Measurements from ENCODE around the gene ADAMTSL4.
"Not testable (repeated sequence)": the region's sequence is repeated elsewhere in the genome, so short reads cannot be mapped to it uniquely, and the experiment has no call there.

ADAMTSL4 gene

DNA sequence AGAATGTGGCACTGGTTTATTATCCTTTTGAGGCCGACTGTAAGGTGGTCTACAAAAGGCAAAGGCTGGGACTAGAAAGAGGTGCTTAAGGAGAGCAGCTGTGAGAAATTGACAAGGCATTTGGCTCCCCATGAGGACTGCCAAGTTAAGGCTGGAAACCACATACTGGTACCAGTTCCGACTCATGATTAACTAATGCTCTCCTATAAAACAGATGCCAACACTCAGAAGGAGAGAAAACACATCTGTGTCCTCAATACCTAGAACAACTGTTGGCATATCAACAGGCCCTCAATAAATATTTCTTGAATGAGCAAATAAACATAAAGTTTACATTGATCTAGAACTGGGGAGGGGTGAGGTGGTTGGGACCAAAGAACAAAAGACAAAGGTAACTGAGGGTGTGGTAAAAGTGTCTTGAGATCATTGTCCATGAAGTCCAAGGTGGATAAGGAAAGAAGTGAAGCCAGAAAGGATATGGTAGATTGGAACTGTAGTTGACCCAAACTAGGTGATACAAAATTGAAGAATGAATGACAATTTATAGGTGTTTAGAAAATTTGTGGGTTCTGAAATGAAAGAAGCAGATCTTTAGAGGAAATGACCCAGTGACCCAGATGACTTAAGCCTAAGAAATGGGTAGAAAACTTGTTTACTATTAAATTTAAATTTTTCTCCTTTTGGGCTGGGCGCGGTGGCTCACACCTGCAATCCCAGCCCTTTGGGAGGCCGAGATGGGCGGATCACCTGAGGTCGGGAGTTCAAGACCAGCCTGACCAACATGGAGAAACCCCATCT lies 47.1 kb downstream of the ADAMTSL4 start:
- TF ChIP-seq, protein P1, sequence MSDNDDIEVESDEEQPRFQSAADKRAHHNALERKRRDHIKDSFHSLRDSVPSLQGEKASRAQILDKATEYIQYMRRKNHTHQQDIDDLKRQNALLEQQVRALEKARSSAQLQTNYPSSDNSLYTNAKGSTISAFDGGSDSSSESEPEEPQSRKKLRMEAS (IDR thresholded peaks at IDR 0.05; ENCODE audit: low read depth, low read length) = no peak
- TF ChIP-seq, protein P2, sequence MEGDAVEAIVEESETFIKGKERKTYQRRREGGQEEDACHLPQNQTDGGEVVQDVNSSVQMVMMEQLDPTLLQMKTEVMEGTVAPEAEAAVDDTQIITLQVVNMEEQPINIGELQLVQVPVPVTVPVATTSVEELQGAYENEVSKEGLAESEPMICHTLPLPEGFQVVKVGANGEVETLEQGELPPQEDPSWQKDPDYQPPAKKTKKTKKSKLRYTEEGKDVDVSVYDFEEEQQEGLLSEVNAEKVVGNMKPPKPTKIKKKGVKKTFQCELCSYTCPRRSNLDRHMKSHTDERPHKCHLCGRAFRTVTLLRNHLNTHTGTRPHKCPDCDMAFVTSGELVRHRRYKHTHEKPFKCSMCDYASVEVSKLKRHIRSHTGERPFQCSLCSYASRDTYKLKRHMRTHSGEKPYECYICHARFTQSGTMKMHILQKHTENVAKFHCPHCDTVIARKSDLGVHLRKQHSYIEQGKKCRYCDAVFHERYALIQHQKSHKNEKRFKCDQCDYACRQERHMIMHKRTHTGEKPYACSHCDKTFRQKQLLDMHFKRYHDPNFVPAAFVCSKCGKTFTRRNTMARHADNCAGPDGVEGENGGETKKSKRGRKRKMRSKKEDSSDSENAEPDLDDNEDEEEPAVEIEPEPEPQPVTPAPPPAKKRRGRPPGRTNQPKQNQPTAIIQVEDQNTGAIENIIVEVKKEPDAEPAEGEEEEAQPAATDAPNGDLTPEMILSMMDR (IDR thresholded peaks at IDR 0.05; ENCODE audit: low read depth, low read length) = no peak
- no peak for TF ChIP-seq POLR2A (IDR thresholded peaks at IDR 0.05; ENCODE audit: extremely low read depth, insufficient read length)
- no peak for TF ChIP-seq MYC (IDR thresholded peaks at IDR 0.05; ENCODE audit: low read depth, low read length)
- DNase-seq (ENCODE audit: low read depth) = no peak
- H3K4me3 ChIP-seq (ENCODE audit: low read depth, low read length) = no peak overlapping the region

DNA sequence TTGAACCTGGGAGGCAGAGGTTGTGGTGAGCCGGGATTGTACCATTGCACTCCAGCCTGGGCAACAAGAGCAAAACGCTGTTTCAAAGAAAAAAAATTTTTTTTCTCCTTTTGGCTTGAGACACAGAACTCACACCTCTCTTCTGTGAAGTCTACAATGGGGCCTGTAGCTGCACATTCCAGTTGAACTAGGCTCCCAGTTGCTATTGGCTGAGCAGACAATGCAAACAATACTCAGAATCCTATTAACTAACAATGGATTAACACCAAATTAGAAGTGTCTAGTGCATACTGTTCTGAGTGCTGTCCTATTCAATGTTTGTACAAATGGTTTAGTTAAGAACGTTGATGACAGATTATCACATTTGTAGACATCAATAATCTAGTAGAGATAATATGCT lies 47.8 kb downstream of the ADAMTSL4 start:
- TF ChIP-seq MYC (IDR thresholded peaks at IDR 0.05; ENCODE audit: low read depth, low read length) (no peak), POLR2A (IDR thresholded peaks at IDR 0.05; ENCODE audit: extremely low read depth, insufficient read length) (no peak)
- TF ChIP-seq, protein P2 (IDR thresholded peaks at IDR 0.05; ENCODE audit: low read depth, low read length) = no peak
- TF ChIP-seq, protein P1 (IDR thresholded peaks at IDR 0.05; ENCODE audit: low read depth, low read length) = no peak
- no peak for DNase-seq (ENCODE audit: low read depth)
- no peak overlapping the region for H3K4me3 ChIP-seq (ENCODE audit: low read depth, low read length)

DNA sequence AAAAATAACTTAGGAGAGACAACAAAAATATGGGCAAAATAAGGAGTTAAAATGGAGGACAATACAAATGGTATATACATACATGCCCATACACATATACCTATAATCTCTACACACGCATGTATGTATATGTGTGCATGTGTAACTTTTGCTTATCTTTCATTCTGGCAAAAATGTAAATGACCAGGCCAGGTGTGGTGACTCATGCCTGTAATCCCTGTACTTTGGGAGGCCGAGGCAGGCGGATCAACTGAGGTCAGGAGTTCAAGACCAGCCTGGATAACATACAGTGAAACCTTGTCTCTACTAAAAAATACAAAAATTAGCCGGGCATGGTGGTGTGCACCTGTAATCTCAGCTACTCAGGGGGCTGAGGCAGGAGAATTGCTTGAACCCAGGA lies 49.1 kb downstream of the ADAMTSL4 start:
- not testable (repeated sequence) for H3K4me3 ChIP-seq (ENCODE audit: low read depth, low read length); DNase-seq (ENCODE audit: low read depth)

DNA sequence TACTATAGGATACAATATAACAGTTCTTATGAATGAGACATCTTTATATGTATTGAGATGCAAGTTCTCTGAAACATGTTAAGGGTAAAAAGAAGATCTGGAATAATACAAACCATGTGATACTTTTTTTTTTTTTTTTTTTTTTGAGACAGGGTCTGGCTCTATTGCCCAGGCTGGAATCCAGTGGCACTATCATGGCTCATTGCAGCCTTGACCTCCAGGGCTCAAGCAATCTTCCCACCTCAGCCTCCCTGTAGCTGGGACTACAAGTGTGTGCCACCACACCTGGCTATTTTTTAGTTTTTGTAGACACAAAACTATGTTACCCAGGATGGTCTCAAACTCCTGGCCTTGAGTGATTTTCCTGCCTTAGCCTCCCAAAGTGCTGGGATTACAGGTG lies 52.3 kb downstream of the ADAMTSL4 start:
- H3K4me3 ChIP-seq (ENCODE audit: low read depth, low read length) = no peak overlapping the region
- no peak for DNase-seq (ENCODE audit: low read depth)
- TF ChIP-seq, protein P1 (IDR thresholded peaks at IDR 0.05; ENCODE audit: low read depth, low read length) = no peak
- TF ChIP-seq, protein P2 (IDR thresholded peaks at IDR 0.05; ENCODE audit: low read depth, low read length) = no peak
- no peak for TF ChIP-seq MYC (IDR thresholded peaks at IDR 0.05; ENCODE audit: low read depth, low read length)
- no peak for TF ChIP-seq POLR2A (IDR thresholded peaks at IDR 0.05; ENCODE audit: extremely low read depth, insufficient read length)

DNA sequence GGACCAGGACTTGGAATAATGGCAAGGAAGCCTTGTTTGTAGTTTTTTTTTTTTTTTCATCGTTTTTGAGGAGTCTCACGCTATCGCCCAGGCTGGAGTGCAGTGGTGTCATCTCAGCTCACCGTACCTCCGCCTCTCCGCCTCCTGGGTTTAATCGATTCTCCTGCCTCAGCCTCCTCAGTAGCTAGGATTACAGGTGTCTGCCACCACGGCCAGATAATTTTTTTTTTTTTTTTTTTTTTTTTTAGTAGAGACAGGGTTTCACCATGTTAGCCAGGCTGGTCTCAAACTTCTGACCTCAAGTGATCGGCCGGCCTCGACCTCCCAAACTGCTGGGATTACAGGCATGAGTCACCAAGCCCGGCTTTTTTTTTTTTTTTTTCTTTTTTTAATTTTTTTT lies 53.2 kb downstream of the ADAMTSL4 start:
- not testable (repeated sequence) for H3K4me3 ChIP-seq (ENCODE audit: low read depth, low read length); DNase-seq (ENCODE audit: low read depth)

DNA sequence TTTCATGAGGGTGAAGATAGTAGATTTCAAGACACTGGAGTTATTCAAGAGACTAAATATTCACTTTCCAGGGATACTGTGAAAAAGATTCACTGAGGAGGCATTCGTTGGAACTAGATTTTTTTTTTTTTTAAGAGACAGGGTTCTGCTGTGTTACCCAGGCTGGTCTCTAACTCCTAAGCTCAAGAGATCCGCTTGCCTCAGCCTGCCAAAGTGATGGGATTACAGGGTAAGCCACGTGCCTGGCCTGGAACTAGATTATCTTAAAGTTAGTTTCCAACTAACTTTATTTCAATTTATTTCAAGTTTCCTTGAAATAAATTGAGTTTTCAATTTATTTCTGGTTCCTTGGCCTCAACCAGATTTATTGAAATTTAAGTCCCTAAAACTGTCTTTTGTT lies 54.5 kb downstream of the ADAMTSL4 start:
- no peak for DNase-seq (ENCODE audit: low read depth)
- H3K4me3 ChIP-seq (ENCODE audit: low read depth, low read length) = no peak overlapping the region
- no peak for TF ChIP-seq MYC (IDR thresholded peaks at IDR 0.05; ENCODE audit: low read depth, low read length)
- TF ChIP-seq, protein P2 (IDR thresholded peaks at IDR 0.05; ENCODE audit: low read depth, low read length) = no peak

DNA sequence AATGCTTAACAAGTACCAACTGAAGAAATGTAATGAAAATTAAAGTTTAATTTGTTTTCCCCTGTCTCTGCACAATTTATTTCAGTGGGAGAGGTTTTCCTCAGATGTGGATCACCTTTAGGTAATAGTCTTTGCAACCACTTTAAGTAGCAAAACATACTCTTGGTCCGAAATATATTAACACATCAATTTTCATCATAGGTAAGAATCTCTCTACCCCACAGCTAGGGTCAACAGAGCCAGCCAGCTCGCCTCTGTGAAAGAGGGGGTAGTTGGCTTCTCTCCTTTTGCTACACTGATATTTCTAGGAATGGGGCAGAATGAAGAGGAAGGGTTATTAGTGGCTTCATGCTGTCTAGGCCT lies 55.0 kb downstream of the ADAMTSL4 start:
- TF ChIP-seq MYC (IDR thresholded peaks at IDR 0.05; ENCODE audit: low read depth, low read length) (no peak), POLR2A (IDR thresholded peaks at IDR 0.05; ENCODE audit: extremely low read depth, insufficient read length) (no peak)
- TF ChIP-seq, protein P2 (IDR thresholded peaks at IDR 0.05; ENCODE audit: low read depth, low read length) = no peak
- TF ChIP-seq, protein P1 (IDR thresholded peaks at IDR 0.05; ENCODE audit: low read depth, low read length) = no peak
- no peak for DNase-seq (ENCODE audit: low read depth)
- no peak overlapping the region for H3K4me3 ChIP-seq (ENCODE audit: low read depth, low read length)

DNA sequence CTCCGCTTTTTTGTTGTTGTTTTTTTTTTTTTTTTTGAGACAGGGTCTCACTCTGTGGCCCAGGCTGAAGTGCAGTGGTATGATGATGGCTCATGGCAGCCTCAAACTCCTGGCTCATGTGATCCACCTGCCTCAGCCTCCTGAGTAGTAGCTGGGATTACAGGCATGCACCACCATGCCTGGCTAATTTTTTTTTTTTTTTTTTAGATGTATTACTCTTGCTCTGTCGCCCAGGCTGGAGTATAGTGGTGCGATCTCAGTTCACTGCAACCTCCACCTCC lies 56.2 kb downstream of the ADAMTSL4 start:
- DNase-seq (ENCODE audit: low read depth); H3K4me3 ChIP-seq (ENCODE audit: low read depth, low read length): not testable (repeated sequence)

Measured in NB4 (cell line).